H1 (cell line): ENCODE data around the gene F11. TPM values are rescaled to one million over a fixed set of nuclear protein-coding genes. Genes with fewer than 3 reads are reported as not detected.

Experiments
- CTCF ChIA-PET: fragments of 300-600 bp; sonication (Branson Sonifier 250); formaldehyde crosslinking; loops from one replicate; lab custom pipeline; 2021; ENCODE audit not compliant: partially characterized antibody; lab: Charles Lee
- POLR2A ChIA-PET: fragments of 300-600 bp; sonication (Branson Sonifier 250); formaldehyde crosslinking; loops from one replicate; lab custom pipeline; 2021; ENCODE audit warnings: inconsistent platforms; ENCODE audit not compliant: partially characterized antibody; lab: Charles Lee
- DNase-seq, 2 experiments: peaks; one replicate each; pipeline versions ENCODE4 v3.0.0 to v3.0.0-alpha.2; 2010 to 2022; ENCODE audit warnings: low spot score in 2 of 2, low read depth in 1 of 2, mixed read lengths in 1 of 2
- FAIRE-seq: peaks from 2 replicates; lab custom pipeline; 2011; peaks lifted over from hg19 to GRCh38; lab: Jason Lieb, UNC
- H2AFZ ChIP-seq: 2 replicates; pipeline ENCODE4 v1.8.1; 2012; ENCODE audit warnings: low read length, inconsistent platforms
- H2AK5ac ChIP-seq: 2 replicates; pipeline ENCODE4 v1.6.1; 2013; ENCODE audit warnings: low read depth, low read length
- H2BK120ac ChIP-seq: replicated peaks from 2 replicates; pipeline ENCODE3; 2013; ENCODE audit warnings: low read depth, low read length, inconsistent platforms
- H2BK12ac ChIP-seq: 2 replicates; pipeline ENCODE4 v1.6.1; 2013; ENCODE audit warnings: low read depth, low read length
- H2BK15ac ChIP-seq: 2 replicates; pipeline ENCODE4 v1.6.1; 2013; ENCODE audit warnings: low read length
- H2BK20ac ChIP-seq: 2 replicates; pipeline ENCODE4 v1.6.1; 2013; ENCODE audit warnings: low read length
- H2BK5ac ChIP-seq: 2 replicates; pipeline ENCODE4 v1.6.1; 2013; ENCODE audit warnings: low read depth, low read length
- H3K14ac ChIP-seq: 2 replicates; pipeline ENCODE4 v1.6.1; 2013; ENCODE audit warnings: inconsistent platforms; ENCODE audit not compliant: insufficient read length
- H3K18ac ChIP-seq: 2 replicates; pipeline ENCODE4 v1.6.1; 2013; ENCODE audit warnings: low read length; ENCODE audit errors: extremely low read depth
- H3K23ac ChIP-seq: 2 replicates; pipeline ENCODE4 v1.6.1; 2013; ENCODE audit warnings: inconsistent platforms; ENCODE audit not compliant: insufficient read length
- H3K23me2 ChIP-seq: 2 replicates; pipeline ENCODE4 v1.6.1; 2013; ENCODE audit warnings: low read depth, low read length
- H3K27ac ChIP-seq: 2 replicates; pipeline ENCODE4 v1.6.1; 2011; ENCODE audit warnings: low read depth, low read length, inconsistent platforms
- H3K27me3 ChIP-seq, 4 experiments: replicated peaks in 1 of 4; 1 replicate in 1 of 4; 2 replicates in 3 of 4; pipeline versions ENCODE4 v1.6.1 to v1.8.1; 2011 to 2013; ENCODE audit warnings: low read length in 3 of 4, mild to moderate bottlenecking in 3 of 4, inconsistent platforms in 2 of 4, mixed read lengths in 2 of 4, moderate library complexity in 1 of 4; ENCODE audit not compliant: control insufficient read depth in 3 of 4, insufficient read depth in 3 of 4; ENCODE audit errors: extremely low read depth in 1 of 4
- H3K36me3 ChIP-seq, 4 experiments: 2 replicates each; pipeline versions ENCODE4 v1.6.1 to v1.8.1; 2011 to 2013; ENCODE audit warnings: mild to moderate bottlenecking in 4 of 4, low read length in 3 of 4, moderate library complexity in 2 of 4, control low read depth in 1 of 4, inconsistent platforms in 1 of 4; ENCODE audit not compliant: insufficient read depth in 4 of 4, control insufficient read depth in 2 of 4
- H3K4ac ChIP-seq: replicated peaks from 2 replicates; pipeline ENCODE3; 2013; ENCODE audit warnings: low read length, low read depth, mixed read lengths, inconsistent platforms; ENCODE audit not compliant: insufficient read length
- H3K4me1 ChIP-seq, 4 experiments: replicated peaks in 1 of 4; 1 replicate in 1 of 4; 2 replicates in 3 of 4; pipeline versions ENCODE4 v1.6.1 to v1.8.1; 2011 to 2013; ENCODE audit warnings: low read length in 3 of 4, inconsistent platforms in 2 of 4, mixed read lengths in 1 of 4; ENCODE audit not compliant: insufficient read depth in 4 of 4, control insufficient read depth in 3 of 4
- H3K4me2 ChIP-seq, 2 experiments: 2 replicates each; pipeline versions ENCODE4 v1.6.1 to v1.8.1; 2011 to 2013; ENCODE audit warnings: low read depth in 2 of 2, low read length in 2 of 2, control low read depth in 1 of 2, inconsistent platforms in 1 of 2, mild to moderate bottlenecking in 1 of 2; ENCODE audit not compliant: insufficient read depth in 1 of 2
- H3K4me3 ChIP-seq, 4 experiments: fragments of 200-600, 300-600 bp in 1 of 4; sonication (generic), shearing (Covaris generic), sonication (Bioruptor Twin) in 1 of 4; 2 replicates each; pipeline versions ENCODE4 v1.5.1 to v1.8.1; 2011 to 2016; ENCODE audit warnings: low read length in 4 of 4, low read depth in 3 of 4, control low read depth in 2 of 4, inconsistent platforms in 2 of 4, mild to moderate bottlenecking in 2 of 4, mixed read lengths in 1 of 4, moderate library complexity in 1 of 4; ENCODE audit not compliant: insufficient read depth in 2 of 4; ENCODE audit errors: extremely low read depth in 1 of 4
- H3K56ac ChIP-seq: replicated peaks from 2 replicates; pipeline ENCODE3; 2013; ENCODE audit warnings: low read depth, mild to moderate bottlenecking, mixed read lengths, low read length, inconsistent platforms; ENCODE audit not compliant: insufficient read length
- H3K79me1 ChIP-seq: 2 replicates; pipeline ENCODE4 v1.6.1; 2013; ENCODE audit warnings: low read depth, low read length, control low read depth
- H3K79me2 ChIP-seq, 2 experiments: 2 replicates each; pipeline versions ENCODE4 v1.6.1 to v1.8.1; 2012 to 2013; ENCODE audit warnings: low read length in 2 of 2, mild to moderate bottlenecking in 2 of 2, inconsistent platforms in 1 of 2; ENCODE audit not compliant: insufficient read depth in 2 of 2, control insufficient read depth in 1 of 2
- H3K9ac ChIP-seq, 4 experiments: replicated peaks in 1 of 4; 1 replicate in 1 of 4; 2 replicates in 3 of 4; pipeline versions ENCODE4 v1.6.1 to v1.8.1; 2011 to 2013; ENCODE audit warnings: low read depth in 3 of 4, low read length in 3 of 4, control low read depth in 2 of 4, mild to moderate bottlenecking in 2 of 4, moderate library complexity in 2 of 4, inconsistent platforms in 1 of 4; ENCODE audit errors: extremely low read depth in 1 of 4
- H3K9me3 ChIP-seq, 2 experiments: 2 replicates each; pipeline versions ENCODE4 v1.6.1 to v1.8.1; 2012 to 2013; ENCODE audit warnings: mild to moderate bottlenecking in 2 of 2, moderate library complexity in 2 of 2, control low read depth in 1 of 2, inconsistent platforms in 1 of 2, low read depth in 1 of 2, low read length in 1 of 2, mixed read lengths in 1 of 2; ENCODE audit not compliant: insufficient read depth in 2 of 2
- H4K20me1 ChIP-seq, 2 experiments: replicated peaks in 1 of 2; 2 replicates each; pipeline versions ENCODE3 to v1.8.1; 2011 to 2013; ENCODE audit warnings: inconsistent platforms in 2 of 2, low read length in 2 of 2, mild to moderate bottlenecking in 1 of 2; ENCODE audit not compliant: insufficient read depth in 2 of 2, control insufficient read depth in 1 of 2
- H4K5ac ChIP-seq: 2 replicates; pipeline ENCODE4 v1.6.1; 2013; ENCODE audit warnings: low read length, low read depth, mixed read lengths, inconsistent platforms; ENCODE audit not compliant: insufficient read length
- H4K8ac ChIP-seq: 2 replicates; pipeline ENCODE4 v1.8.0; 2013; ENCODE audit warnings: mild to moderate bottlenecking, moderate library complexity, low read length, inconsistent platforms; ENCODE audit not compliant: insufficient read depth; ENCODE audit errors: extremely low read depth
- H4K91ac ChIP-seq: replicated peaks from 2 replicates; pipeline ENCODE3; 2013; ENCODE audit warnings: low read length, mixed read lengths, inconsistent platforms; ENCODE audit not compliant: insufficient read length
- CHD1 ChIP-seq: IDR thresholded peaks from 2 replicates; pipeline ENCODE4 v1.6.1; 2012; ENCODE audit warnings: low read depth, low read length, improper control_type of control experiment
- GTF2F1 ChIP-seq: IDR thresholded peaks from 2 replicates; pipeline ENCODE4 v1.6.1; 2012; ENCODE audit warnings: low read depth, low read length, improper control_type of control experiment, borderline replicate concordance
- WGBS, 2 experiments: shearing (Covaris generic) in 1 of 2; methylation state at CpG; one replicate each; pipeline versions ENCODE4 v1.1.6 to v1.1.7; 2013 to 2015; ENCODE audit warnings: low lambda C conversion rate in 2 of 2, mixed read lengths in 2 of 2, inconsistent platforms in 1 of 2, low coverage in 1 of 2, missing lambda C conversion rate in 1 of 2; ENCODE audit not compliant: insufficient replicate concordance in 2 of 2, insufficient coverage in 1 of 2, insufficient read length in 1 of 2; ENCODE audit errors: extremely low coverage in 1 of 2, missing lambda C conversion rate in 1 of 2; 5-methylcytosine and 5-hydroxymethylcytosine counted together
- polyA plus RNA-seq, 7 experiments: library from polyadenylated mRNA; depleted of rRNA in 3 of 7; stranded (reverse) in 5 of 7; unstranded in 2 of 7; fragments of >200 nt in 5 of 7; fragments of 200-250 nt in 2 of 7; gene quantifications; 1 replicate in 5 of 7; 2 replicates in 1 of 7; 4 replicates in 1 of 7; pipeline versions ENCODE4 v1.2.1 to v1.2.3, GENCODE V29; 2011 to 2013; ENCODE audit warnings: missing spikeins in 2 of 7, mixed read lengths in 2 of 7
- total RNA-seq: library from RNA; stranded (reverse); fragmentation: NEBNext Ultra II Directional; extraction: Animal tissue kit (Norgen Biotek cat#: 25700); gene quantifications from 2 replicates; pipeline ENCODE4 v1.2.1, GENCODE V29; 2021

The F11 gene
- total and polyA plus RNA-seq, 2 of the 8 experiments (the other 6 are each of a cell fraction or from before 2014, with no cell fraction given), result 0.27 to 0.99 TPM

GRCh38 chr4:186296481-186296880 is 30.5 kb downstream of the F11 start:
- no peak overlapping the region; the same call in 1 of the 2 replicates for H2BK5ac ChIP-seq
- no peak overlapping the region for H3K14ac ChIP-seq
- H4K91ac ChIP-seq, result no peak overlapping the region
- H3K9me3 ChIP-seq, result no peaks in the 10 kb centered on the region
- peak overlapping the region; percentile 39; the same call in 1 of the 2 replicates for H2AFZ ChIP-seq
- no peak overlapping the region for H3K9ac ChIP-seq
- ChIA-PET POLR2A (no interaction called here), CTCF (interaction anchor here (0.6 to 6.3 kb wide), 20 partner anchors 9 to 443 kb away, joined by 3 to 32 read pairs (median 4); partner anchors contain the start of gene MTNR1A)
- H3K56ac ChIP-seq, result no peak overlapping the region
- H3K23ac ChIP-seq, result no peak overlapping the region
- DNase-seq (no peak), FAIRE-seq (no peak)
- H3K79me1 ChIP-seq, result no peaks in the 10 kb centered on the region
- H3K4me2 ChIP-seq, result no peak overlapping the region
- no peak overlapping the region for H2AK5ac ChIP-seq
- no peaks in the 10 kb centered on the region for H3K79me2 ChIP-seq
- H3K4me3 ChIP-seq, result no peak overlapping the region
- H3K27me3 ChIP-seq, result peaks cover 0 to 5% (median 2%) of the 10 kb centered on the region in 4 experiments; a peak in 3 of 7 replicates
- no peak overlapping the region for H2BK20ac ChIP-seq
- H3K27ac ChIP-seq, result no peak overlapping the region
- no peak overlapping the region for H2BK15ac ChIP-seq
- H2BK12ac ChIP-seq, result 0 out of 2 replicates have a peak overlapping the region, but pooled peaks have one; percentile 53
- no peak overlapping the region for H4K5ac ChIP-seq
- 76% methylated on average over 4 of the region's 4 CpGs; no CpG with 5 or more reads in 1 of the 2 experiments for WGBS, 2 experiments
- no peak overlapping the region; the same call in 1 of the 2 replicates for H3K18ac ChIP-seq
- H3K36me3 ChIP-seq, result no peaks in the 10 kb centered on the region
- no peak overlapping the region for H2BK120ac ChIP-seq
- H3K23me2 ChIP-seq, result peaks cover 6% of the 10 kb centered on the region
- no peak overlapping the region for H4K8ac ChIP-seq
- peaks cover 0 to 7% (median 0%) of the 10 kb centered on the region in 4 experiments; a peak in 4 of 7 replicates for H3K4me1 ChIP-seq
- peaks cover 0 to 4% of the 10 kb centered on the region in 2 experiments for H4K20me1 ChIP-seq
- no peak overlapping the region for H3K4ac ChIP-seq
- TF ChIP-seq GTF2F1 (no peak), CHD1 (no peak)
